Measurements from ENCODE around the gene GANC.

GANC gene

DNA sequence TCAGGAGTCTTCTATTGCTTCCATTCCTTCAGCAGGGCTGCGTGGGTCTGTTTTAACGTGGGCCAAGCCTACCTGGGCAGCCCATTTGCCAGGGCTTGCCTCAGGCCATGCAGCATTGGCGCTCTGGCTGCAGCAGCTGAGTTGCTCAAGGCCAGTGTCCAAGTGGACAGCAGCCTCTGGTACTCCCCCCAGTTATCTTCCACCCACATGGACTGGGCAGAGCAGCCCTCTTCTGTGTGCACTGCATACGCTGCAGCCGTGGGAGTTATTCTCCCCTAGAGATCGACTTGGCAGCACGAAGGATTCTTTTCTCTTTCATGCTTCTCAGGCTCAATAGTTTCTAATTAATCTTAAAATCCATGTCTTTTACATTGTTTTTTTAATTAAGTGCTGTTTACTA is 79.4 kb downstream of the GANC start:
- no peak for DNase-seq

DNA sequence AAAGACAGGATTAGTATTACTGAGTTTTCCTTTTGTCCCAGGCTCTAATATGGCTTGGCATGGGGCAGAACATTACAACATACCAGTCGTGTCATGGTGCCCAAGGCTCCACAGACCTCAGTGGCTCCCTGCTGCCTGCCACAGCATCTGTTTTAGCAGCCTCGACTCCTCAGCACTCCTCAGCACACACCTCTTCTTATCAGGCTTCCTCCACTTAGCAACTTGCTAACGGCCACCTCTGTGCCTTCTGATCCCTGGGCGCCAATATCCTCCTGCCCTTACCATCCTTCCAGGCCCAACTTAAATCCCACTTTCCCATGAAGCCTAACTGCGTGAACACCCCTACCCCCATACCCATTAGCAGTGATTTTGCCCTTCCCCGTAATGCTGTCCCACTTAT is 80.1 kb downstream of the GANC start:
- no peak for DNase-seq

DNA sequence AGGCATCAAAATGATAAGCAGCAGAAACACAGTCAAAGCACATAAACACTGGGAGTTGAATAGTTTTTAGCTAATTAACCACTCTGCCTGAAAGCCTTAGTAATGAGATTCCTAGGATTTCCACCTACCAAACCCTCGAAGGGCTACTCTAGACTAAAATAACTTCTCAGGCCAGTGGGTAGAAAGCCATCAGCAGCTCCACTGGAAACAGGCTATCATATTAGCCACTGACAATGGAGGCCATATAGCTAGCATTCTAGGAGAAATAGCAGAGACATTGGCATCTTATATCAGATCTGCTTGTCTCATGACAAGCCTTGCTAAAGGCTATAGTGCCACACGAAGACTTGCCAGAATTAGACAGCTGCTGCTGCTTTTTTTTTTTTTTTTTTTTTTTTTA is 81.8 kb downstream of the GANC start:
- DNase-seq: no peak

DNA sequence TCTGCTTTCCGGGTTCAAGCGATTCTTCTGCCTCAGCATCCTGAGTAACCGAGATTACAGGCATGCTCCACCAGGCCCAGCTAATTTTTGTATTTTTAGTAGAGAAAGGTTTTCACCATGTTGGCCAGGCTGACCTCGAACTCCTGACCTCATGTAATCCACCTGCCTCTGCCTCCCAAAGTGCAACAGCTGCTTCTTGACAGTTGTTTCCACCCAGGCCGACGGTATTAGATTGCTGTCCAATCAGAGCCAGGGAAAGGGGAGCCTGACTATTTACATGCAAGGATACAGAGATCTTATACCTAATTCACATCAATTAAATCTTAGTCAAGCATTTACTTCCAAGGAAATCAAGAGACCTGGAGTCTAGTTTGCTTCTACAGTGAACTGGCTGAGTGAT is 82.3 kb downstream of the GANC start:
- no peak for DNase-seq

DNA sequence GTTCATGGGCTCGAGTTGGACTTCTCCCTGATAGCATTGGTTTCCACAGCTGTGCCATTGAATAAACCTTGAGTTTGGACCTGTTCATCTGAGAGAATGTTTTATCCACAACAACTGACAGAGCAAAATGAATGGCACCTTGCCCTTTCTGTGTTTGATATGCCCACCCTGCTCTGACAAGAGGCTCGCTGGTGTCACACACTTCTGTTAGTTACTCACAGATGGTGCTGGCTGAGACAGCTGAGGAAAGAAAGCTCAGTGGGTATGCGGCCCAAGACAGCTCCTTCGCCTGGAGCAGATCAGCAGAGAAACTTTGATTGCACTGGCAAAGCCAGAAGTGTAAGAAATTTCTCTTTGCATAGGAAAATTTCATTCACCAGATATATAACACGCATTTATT is 83.8 kb downstream of the GANC start:
- DNase-seq: no peak

DNA sequence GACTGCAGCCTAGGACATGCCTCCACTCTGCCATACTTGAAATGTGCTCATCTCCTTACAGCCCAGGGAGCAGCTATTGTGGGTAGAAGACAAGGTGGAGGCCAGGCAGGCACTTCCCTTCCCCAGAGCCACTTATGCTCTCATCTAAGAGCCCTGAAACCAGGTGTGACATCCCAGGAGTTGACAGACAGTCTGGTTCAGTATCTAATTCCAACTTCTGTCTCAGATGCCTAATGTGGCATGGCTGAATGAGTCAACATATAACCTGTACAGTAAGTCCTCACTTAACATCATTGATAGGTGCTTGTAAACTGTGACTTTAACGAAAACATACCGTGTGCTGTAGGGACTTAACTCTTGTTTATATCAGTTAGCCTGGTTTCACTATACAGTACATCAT is 85.1 kb downstream of the GANC start:
- DNase-seq: no peak

DNA sequence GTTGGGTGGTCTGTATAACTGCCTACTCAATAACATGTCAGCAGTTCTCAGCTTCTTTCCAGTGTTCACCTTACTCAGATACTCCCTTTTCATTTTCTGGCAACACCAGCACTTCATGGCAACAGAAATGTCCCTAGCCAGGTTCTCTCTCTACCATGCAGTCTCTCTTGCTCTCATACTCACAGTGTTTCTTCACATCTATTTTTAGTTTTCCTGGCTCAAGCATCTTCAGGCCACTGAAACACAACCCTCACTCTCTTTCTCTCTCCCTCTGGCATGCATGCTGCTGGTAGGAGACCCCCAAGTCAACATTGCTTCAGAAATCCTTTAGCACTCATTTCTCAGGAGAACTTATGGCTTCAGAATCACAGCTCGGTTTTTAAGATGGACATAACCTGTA is 86.2 kb downstream of the GANC start, which contains the start of gene CAPN3:
Gene CAPN3 (plus strand): TSS at position 253 of the 400 bp plus-strand sequence. CDS start 305 bp downstream, outside the sequence.
- DNase-seq: no peak

DNA sequence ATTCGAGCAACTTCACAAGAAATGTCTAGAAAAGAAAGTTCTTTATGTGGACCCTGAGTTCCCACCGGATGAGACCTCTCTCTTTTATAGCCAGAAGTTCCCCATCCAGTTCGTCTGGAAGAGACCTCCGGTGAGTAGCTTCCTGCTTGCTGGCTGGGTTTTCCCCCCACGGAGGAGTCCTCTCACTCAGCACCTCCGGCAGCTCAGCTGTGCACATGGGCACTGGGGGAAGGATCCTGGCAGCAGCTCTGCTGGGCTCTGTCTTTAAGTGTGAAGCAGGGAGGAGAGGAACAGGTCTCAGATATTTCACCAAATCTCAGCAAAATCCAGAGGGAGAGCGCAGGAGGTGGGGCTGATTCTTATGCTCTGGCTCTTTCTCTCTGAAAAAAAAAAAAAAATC is 87.0 kb downstream of the GANC start:
- DNase-seq: peak in 1 of 2 donors; percentile 29

DNA sequence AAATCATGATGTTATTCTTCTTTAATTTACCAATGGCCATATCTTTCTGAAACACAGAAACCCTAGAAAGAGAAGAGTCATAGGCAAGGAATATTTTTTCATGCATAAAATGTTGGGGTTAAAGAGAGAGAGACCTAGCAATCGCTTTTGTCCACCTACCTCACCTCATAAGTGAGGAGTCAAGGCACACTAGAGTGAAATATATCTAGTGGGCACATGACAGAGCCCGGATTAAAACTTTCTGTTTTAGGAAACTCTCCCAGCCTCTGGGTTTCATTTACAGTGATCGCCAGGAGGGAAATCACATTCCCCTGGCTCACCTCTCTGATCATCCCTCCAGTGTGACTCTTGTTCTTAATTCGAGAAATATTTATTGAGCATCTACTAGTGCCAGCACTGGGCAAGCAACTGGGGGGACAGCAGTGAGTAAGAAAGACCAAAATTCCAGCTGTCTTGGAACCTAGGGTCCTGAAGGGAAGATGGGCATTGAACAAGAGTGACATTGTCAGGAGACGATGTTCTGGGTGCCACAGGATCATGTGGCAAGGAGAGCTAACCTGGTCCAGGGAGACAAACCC is 87.6 kb downstream of the GANC start:
- no peak for DNase-seq

DNA sequence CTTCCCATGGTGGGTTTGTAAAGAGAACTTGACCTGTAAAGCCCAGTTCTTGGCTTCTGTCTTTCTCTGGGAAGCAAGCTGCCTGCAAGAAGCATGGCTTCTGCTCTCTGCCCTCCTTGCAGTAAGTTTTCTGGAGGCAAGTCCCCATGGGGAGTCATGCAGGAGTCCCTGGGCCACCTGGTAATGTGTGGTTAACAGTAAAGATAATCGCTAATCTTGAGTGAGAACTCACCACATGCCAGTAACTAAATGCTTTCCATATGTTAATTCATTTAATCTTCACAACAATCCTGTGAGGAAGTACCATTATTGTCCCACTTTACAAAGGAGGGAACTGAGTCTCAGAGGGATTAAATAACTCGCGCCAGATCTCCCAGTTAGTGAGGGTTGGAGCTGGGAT is 90.5 kb downstream of the GANC start:
- no peak for DNase-seq

DNA sequence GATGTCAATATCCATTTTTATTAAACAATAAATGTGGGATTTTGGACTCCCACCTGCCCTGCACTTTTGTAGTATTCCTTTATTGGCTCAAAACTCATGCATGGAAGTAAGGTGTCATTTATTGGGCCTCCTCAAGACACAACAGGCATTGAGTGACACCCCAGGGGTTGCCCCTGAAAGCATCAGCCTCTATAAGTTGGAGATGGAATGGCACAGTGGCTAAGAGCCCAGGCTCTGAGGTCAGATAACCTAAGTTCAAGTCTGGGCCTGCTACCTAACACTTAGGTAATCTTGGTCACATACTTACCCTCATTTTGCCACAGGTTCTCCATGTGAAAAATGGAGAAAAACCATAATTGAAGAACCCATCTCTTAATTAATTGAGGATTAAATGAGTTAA is 90.9 kb downstream of the GANC start:
- DNase-seq: no peak

DNA sequence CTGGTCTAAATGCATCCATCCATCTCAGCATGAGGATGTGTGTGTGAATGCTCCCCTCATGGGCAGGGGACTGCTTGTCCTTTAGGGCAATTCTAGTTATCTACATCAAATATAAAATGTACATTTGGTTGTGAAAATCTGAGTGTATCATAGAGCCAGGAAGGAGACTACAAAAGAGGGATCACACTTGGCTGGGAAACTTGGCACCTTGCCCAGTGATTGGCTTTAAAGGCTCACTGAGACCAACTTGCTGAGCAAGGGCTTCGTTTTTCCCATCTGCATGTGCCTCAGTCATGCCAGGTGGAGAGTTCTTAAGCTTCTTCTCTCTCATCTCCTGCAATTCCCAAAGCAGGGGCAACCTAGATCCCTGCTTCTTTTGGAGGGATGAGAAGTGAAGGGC is 91.5 kb downstream of the GANC start:
- DNase-seq: no peak

DNA sequence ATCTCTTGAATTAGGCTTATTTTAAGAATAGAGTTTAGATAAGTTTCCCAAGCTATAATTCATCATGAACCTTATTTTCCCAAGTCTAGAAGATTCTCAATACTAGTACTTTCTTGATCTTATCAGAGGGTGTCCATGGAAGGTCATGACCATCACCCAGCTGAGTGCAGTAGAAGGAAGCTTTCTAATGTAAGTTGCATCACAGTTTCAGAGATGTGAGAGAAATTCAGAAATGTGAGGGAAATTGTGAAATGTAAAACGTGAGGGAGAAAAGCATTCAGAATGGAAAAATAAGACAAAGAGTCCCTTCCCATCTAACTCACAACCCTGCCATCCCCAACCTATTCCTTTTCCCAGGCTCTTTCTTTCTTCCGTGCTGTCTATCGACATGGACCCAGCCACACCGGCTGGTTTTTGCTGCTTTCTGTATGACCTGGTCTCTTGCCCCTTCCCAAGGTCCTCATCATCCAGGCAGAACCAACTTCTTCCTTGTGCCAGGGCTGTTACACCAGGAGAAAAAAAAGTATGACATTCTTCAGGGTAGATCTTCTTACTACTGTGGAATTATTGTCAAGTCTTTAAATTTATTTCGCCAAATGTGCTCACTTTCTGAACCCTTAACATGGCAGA is 93.0 kb downstream of the GANC start:
- DNase-seq: peak; percentile 29 to 45

DNA sequence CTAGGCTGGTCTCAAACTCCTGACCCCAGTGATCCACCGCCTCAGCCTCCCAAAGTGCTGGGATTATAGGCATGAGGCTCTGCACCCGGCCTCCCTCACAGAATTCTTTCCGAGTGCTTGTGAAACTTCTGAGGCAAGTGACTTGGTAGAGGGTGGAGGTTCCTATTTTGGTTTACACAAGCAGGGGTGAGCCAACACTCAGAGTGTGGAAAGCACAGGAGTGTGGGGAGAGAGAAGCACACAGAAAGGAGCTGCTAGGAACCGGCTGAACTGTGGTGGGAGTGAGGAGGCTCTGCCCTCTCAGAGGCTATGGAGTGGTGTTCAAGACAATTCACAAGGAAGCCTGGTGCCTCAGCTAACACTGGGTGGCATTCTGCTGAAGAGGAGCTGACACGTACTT is 94.0 kb downstream of the GANC start:
- peak; percentile 93 to 95 for DNase-seq

DNA sequence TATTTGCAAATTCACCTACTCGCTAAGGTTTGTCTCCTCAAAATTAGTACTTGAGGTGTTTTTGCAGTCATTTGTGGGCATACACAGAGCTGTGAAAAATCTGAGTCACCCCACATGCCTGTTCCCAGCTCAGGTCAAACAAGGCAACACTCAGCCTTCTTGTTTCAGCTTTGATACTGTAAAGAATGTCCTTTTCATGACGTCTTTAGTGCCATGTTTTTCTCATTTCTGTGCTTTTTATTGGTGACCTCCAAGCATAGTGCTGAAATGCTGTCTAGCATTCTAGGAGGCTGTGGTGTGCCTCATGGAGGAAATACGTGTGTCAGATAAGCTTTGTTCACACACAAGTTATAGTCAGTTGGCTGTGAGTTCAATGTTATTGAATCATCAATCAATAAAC is 95.1 kb downstream of the GANC start:
- no peak for DNase-seq

DNA sequence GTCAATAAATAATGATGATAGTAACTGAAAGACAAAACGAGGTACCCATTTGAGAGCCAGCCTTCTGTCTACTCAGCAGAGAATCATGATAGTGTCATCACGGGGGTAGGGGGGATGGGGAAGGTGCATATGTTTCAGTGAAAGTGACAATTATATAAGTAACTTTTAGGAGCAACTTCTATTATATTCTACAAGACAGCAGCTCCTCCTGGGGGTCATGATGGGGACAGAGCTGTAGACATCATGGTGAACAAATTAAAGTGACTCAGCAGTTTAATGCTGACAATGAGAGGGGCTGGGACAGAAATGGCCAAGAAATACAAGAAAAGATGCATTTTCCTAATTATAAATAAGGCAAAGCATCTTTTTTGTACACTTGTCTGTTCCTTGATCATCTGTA is 98.1 kb downstream of the GANC start:
- peak in 1 of 2 donors; percentile 19 for DNase-seq

DNA sequence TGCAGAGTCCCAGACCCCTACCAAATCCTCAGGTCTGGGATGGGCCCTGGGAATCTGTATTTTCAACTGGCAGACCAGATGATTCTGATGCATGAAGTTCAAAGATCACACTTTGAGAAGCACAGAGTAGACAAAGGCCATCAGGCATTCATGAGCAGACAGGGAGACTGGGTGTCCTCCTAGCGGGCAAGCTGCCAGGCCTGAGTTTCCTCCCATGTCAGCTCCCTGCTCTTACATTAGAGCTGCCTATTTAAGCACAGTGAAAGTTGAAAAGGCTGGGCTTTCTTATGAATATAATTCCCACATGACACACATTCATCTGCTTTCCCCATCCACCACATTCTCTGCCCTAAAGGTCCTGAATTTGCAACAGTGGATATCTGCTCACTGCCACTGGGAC is 100.3 kb downstream of the GANC start:
- no peak for DNase-seq

DNA sequence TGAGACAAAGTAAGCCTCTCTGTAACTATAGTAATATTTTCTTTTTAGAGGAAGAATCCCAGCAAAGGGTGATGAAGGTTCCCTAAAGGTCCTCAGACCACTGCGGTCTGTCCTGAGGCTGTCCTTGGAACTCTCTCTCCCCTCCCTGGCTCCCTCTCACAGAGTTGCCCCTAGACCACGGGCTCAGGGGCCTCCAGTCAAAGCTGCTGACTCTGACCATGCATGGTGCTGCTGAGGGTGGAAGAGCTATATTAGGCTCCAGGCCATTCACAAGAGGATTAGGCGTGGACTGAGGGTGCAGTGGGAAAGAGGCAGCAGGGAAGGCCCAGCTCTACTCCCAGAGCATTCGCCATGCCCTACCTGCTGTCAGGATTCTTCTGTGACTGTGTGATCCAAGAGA is 100.9 kb downstream of the GANC start:
- no peak for DNase-seq

DNA sequence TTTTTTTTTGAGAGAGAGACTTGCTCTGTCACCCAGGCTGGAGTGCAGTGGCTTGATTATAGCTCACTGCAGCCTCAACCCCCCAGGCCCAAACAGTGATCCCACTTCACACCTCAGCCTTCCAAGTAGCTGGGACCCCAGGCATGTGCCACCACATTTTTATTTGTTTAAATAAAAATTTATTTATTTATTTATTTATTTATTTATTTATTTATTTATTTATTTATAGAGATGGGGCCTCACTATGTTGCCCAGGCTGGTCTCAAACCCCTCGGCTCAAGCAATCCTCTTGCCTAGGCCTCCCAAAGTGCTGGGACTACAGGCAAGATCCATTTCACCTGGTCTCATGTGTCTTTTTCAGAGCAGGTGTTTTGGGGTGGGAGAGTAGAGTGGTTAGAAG is 101.8 kb downstream of the GANC start:
- DNase-seq: no peak

DNA sequence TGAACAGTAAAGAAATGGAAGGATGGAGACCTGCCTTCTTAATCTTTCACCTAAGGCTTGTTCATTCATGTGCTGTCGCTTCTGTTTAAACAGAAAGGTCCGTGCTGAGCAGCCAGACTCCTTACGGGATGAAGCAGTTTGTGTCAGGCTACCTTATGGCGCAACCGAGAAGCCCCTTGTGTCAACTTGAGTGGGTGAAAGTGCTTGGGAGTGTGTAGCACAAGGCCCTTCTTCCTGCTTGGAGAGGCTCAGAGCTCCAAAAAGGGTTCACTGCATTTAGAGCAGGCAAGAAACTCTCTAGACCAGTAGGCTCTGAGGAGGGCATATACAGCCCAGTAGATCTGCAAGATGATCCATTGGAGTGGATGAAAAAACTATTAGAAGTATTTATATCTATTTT is 102.3 kb downstream of the GANC start:
- DNase-seq: no peak

DNA sequence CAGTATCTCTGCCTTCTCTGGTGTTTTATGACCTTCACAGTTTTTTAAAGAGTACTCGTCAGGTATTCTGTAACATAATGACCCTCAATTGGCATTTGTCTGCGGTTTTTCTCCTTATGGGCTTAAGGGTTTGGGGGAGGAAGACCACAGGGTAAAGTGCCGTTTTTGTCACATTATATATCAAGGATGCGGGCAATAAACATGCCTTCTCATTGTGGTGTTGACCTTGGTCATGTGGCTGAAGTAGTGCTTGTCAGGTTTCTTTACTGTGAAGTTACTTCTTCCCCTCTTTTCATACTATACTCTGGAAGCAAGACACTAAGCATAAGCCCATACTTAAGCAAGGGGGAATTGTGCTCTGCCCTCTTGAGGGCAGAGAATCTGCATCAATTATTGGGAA is 102.9 kb downstream of the GANC start:
- DNase-seq: no peak

DNA sequence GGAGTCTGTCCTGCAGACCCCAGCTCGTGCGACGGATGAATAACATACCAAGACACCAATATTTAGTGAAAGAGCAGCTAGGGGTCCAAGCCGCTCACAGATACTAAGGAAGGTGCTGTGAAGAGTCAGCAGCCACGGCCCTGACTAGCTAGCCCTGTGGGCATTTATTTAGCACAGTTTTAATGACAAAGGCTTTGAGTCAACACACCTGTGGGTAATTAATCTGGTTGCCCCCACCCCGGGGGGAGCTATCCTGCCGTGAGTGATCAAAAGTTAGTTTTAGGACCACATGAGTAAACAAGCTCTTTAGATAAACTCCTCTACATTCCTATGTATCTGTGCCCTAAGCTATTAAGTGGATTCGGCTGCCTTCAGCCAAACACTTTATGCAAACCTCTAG is 105.0 kb downstream of the GANC start:
- DNase-seq: no peak

DNA sequence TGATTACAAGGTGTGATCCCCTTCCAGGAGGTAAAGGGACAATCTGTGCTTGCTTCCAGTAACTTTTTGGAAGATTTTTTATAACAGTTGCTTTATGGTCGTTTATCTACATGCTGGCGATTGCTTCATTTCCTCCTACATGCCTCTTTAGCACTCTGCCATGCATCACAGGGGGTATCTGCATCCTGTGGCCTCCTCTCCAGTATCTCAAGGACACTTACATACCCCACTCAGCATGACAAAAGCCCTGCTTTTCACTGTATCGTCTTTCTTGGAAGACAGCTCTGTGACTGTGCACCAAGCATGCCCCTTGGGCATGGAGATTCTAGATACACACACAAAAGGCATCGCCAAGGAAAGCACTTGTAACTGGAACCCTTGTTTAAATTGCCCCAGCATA is 111.6 kb downstream of the GANC start:
- no peak for DNase-seq

DNA sequence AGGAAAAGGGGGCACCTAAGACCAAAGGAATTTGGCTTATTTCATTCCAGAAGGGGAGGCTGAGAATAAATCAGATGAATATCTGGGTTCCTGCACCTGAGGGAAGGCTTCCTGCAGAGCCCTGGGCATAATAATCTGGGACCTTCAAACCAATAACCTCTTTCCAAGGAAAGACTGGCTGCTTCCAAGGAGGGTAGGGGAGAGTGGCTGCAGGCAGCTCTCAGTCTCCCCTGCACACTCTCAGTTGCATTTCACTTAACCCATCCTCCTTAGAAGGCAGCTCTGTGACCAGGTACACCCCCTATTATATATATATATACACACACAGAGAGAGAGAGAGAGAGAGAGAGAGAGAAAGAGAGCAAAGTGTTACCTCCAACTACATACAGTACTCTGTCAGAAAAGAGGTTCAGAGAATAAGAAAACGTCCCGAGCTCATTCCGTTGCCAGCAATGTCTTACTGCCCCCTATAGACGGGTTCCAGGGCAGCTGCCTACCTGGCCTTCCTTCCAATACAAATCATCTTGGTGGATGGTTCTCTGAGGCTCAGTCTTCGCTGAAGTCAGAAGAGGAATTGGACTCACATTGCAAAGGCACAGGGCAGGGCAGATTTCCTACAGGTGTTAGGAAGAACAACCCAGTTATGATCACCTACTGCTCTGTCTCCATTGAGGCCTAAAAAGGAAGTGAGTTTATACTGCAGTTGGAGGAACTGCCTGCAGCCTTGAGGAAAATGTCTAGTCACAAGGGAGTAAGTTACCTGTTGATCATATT is 112.4 kb downstream of the GANC start:
- DNase-seq: peak in 1 of 2 donors; percentile 56

Data from inflammatory macrophage treated with lipopolysaccharide for 1 hour (primary cell).